GM21381 (cell line): ENCODE data around the gene COX10.
A peak's percentile ranks its signal among the peaks of the same experiment; 100 is the strongest.
"Not testable (repeated sequence)": the region's sequence is repeated elsewhere in the genome, so short reads cannot be mapped to it uniquely, and the experiment has no call there.

Experiments
- ATAC-seq: cut with Tn5 transposase; IDR thresholded peaks from one replicate; pipeline ENCODE4 v1.9.1; 2021; ENCODE audit warnings: mild to moderate bottlenecking, moderate library complexity; ENCODE audit not compliant: unreplicated experiment

Gene COX10

DNA sequence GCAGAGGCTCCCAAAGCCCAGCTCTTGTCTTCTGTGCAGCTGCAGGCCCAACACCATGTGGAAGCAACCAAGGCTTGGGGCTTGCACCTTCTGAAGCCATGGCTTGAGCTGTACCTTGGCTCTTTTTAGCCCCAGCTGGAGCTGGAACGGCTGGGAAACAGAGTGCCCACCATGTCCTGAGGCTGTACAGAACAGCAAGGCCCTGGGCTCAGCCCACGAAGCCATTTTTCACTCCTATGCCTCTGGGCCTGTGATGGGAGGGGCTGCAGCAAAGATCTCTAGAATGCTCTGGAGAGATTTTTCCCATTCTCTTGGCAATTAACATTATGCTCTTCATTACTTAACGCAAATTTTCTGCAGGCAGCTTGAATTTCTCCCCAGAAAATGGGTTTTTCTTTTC lies 99.3 kb downstream of the COX10 start:
- ATAC-seq, result no peak

DNA sequence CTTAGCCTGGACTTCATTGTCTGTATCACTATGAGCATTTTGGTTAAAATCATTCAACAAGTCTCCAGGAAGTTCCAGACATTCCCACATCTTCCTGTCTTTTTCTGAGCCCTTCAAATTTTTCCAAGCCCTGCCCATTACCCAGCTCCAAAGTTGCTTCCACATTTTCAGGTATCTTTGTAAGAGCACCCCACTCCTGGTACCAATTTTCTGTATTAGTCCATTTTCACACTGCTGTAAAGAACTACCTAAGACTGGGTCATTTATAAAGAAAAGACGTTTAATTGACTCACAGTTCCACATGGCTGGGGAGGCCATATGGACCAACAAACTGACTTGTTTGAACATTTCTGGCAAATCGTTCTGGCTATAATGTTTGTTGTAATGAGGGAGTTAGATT lies 100.0 kb downstream of the COX10 start:
- no peak for ATAC-seq

DNA sequence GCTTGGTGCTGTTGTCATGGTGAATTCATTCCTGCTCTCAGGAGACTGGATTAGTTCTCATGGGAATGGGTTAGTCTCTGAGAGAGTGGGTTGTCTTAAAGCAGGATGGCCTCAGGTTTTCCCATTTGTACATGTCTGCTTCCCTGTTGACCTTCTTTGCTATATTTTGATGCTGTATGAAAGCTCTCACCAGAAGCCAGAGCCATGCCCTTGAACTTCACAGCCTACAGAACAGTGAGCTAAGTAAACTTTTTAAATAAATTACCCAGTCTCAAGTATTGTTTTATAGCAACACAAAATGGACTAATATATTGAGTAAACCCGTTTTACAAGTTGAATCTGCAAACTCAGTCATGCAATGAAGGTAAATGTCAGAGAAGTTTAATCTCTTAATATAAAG lies 100.6 kb downstream of the COX10 start:
- ATAC-seq, result no peak

DNA sequence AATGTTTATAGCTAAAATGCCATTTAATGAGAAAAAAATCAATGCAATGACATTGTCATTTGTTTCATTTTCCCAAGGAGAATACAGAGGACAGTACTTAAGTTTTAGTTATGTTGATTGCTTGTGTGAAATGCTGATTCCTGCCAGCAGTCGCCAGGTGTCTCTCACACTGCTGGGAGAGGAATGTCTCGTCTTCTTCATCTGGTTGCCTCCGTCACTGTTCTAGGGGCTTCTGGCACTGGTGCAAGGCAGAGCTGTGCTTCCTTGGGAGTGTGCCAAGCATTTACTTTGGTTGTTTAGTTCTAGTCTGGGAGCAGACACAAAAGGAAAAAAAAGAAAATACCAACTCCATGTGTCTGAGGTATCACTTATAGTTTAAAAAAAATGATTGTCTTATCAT lies 107.7 kb downstream of the COX10 start:
- not testable (repeated sequence) for ATAC-seq

DNA sequence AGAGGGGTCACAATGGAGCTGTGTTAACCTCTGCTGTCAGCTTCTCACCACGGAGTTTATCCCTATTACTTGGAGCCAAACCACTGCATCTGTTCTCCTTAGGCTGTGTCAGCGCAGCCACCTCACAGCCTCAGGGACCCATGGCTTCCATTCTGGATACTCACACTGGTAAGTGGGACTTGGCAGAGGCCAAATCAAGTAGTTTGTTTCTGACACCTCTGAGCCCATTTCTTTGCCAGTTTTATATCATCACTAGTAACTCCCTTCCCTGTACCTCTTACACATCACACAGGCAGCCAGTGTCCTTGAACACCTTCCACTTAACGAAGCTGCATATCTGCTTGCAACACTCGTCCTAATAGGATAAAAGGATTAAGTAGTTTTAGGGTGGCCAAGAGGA lies 108.5 kb downstream of the COX10 start:
- not testable (repeated sequence) for ATAC-seq

DNA sequence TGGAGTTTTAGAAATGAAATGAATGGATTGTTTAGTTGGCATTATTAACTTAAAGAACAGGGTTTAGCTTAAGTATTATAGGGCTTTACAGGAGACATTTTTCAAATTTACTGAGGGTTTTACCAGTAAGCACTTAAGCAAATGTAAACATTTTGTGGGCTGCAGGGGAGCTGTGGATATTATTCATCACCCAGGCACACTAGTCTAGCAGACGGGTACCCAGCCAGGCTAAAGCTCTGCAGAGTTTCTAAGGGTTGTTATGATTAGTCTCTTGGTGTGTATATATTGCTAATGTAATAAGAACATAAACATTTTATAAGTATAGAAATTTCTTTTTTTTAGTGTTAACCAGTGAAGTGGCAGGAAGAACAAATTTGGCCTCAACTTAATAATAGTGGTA lies 110.6 kb downstream of the COX10 start:
- not testable (repeated sequence) for ATAC-seq

DNA sequence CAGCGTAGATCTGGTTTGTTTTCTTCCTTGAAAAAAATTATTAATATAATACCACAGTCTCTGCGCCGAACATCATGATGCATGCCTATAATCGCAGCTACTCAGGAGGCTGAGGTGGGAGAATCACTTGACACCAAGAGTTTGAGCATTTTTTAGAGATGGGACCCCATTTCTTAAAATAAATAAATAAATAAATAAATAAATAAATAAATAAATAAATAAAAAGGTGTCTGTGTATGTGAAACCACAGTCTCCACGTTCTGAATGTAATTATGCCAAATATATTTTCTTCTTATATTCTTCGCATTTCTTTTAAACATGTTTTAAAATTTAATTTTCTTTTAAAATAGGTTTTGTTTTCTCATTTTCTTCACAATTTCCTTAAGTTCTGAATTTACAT lies 112.8 kb downstream of the COX10 start:
- not testable (repeated sequence) for ATAC-seq

DNA sequence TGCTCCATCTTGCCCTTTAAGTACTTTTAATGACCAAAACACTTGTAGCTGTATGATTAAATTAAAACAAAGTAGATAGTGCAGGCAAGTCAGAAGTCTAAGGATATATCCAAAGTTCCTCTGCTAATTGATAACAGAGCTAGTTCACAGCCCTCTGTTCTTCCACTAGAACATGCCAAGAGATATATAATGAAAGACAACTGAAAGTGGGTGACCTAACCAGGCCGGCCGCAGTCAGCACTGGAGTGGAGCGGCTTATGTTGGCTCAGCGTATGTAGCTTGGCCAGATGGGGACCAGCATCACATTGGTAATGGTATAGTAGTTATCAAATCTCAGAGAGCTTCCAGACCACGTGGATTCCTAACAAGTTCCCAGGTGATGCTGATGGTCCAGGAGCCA lies 115.2 kb downstream of the COX10 start:
- ATAC-seq, result not testable (repeated sequence)

DNA sequence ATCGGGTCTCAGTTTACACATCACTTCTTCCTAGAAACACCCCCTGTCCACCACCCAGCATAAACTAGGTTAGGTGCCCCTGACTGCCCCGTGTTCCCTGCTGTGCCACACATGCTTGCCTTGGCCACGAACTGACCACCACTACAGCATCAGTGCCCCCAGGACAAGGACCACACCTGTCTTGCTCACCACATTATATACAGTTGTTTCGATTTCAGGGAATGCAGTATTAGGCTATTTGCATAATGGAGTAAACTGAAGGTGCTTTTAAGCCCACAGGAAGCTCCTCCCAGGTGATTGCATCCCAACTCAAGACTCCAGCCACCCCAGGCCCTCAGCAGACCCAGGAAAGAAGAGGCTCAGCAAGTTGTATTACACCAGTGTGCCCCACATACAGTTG lies 117.1 kb downstream of the COX10 start:
- ATAC-seq, result not testable (repeated sequence)

DNA sequence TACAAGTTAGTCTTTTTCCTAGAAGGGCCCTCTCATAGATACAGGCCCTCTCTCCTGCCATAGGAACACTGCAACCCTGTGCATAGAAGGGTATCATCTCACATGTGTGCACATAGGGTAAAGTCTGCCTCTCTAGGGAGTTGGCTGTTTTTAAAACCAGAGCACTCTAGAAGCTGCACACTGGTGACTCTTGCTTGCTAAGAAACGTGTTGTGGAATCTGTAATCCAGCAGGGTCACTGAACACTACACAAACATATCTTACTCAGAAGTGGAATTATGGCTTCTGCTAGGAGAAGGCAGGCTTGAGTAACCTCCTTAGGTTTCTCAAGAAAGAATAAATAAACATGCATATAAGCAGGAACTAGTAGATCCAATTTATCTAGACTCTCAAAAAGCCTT lies 121.5 kb downstream of the COX10 start:
- not testable (repeated sequence) for ATAC-seq

DNA sequence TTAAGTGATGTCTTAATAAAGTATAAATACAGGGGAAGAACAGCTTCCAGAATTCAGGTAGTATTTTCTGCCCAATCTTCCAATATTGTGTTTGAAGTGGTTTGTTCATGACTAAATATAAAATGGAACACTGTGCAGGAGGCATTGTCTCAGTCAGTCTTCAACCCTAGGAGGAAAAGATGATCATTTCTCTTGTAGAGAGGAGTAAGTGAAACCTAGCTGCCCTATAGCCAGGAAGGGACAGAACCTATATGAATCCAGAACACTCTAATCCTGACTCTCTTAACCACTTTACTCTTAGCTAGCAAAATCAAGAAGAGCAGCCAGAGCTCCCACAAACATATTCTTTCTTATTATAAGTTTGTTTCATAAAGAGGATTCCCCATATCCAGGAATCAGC lies 122.2 kb downstream of the COX10 start:
- ATAC-seq, result not testable (repeated sequence)

DNA sequence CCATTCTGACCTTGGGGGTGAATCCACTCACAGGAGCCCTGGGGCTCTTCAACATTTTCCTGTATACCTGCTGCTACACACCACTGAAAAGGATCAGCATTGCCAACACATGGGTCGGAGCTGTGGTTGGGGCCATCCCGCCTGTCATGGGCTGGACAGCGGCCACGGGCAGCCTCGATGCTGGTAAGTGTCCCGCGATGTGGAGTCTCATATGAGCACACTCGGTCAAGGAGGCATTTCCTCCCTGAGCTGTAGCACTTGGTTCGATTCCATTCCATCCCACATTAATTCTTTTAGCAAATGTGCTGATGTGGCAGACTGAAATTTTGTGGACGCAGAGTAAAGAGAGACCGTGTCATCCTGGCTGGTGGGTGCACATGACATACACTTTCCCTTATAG lies 122.7 kb downstream of the COX10 start:
- not testable (repeated sequence) for ATAC-seq

DNA sequence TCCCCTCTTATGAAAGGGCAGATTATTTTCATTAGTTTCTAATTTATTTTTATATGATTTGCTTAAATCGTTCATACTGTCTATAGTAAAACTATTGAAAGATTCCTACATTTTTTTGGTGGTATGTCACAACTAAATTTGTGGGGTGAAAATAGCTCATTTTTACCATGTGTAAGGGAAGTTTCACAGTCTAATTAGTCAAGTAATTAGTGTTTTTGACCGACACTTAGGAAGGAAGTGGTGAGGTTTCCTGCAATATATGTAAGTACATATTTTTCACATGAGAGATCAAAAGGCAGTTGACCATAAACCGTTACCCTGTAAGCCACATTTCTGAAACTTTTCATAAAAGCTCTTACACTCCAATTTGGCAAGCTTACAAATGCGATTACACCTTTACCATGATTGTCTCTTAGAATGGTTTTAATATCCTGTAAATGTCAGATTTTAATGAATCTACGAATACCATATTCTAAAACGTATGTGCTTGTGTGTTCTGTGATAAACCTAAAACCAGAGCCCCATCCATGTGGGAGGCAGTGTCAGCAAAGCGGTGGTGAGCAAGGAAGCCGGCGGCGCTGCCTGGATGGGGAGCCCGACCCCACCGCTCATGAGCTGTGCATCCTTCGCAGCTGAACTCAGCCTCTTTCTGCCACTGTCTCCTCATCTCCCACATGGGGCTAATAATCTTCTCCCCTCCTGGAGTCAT lies 123.5 kb downstream of the COX10 start:
- ATAC-seq, result peak; percentile 70

DNA sequence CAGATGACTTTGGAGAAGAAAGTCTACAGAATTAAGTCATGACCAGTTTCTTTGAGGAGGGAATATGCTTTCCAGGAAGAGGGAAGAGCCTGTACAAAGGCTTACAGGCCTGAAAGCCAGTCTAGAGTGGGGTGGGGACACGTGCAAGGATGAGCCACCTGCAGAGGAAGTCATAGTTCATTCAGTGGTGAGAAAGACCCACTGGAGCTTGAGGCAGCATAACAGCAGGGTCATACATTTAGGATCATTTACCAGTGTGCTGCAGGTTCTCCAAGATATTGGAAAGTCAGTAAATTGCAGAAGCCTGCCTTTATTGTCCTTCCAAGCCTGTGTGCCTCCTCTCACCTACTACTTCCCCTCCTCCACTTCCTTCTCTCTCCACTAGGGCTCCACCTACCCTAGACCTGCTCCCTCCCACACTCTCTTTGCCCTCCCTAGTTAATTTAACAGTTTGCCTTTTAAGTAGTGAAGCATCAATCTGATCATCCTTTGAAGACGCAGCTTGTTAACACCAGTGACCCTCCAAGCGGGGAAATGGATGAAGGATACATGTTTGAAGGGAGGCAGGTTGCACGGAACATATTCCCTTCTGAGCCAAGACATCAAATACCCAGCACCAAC lies 127.2 kb downstream of the COX10 start:
- ATAC-seq, result no peak

DNA sequence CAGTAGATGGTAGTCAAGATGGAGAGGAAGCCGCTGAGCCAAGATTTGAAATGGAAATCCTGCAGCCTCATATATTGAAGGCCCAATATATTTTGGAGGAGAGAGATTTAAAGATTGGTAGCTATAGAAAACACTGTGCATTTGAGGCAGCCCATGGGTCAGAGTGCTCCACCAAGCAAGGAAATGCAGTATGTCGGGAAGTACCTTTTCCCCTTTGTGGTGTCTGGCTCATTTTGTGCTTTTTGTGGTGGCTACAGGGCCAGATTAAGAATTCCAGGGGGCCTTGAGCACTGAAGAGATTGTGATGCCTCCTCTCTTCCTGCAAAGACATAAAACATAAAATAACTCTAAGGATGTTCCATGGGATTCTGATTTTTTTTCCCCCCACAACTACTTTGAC lies 127.8 kb downstream of the COX10 start:
- ATAC-seq, result no peak

DNA sequence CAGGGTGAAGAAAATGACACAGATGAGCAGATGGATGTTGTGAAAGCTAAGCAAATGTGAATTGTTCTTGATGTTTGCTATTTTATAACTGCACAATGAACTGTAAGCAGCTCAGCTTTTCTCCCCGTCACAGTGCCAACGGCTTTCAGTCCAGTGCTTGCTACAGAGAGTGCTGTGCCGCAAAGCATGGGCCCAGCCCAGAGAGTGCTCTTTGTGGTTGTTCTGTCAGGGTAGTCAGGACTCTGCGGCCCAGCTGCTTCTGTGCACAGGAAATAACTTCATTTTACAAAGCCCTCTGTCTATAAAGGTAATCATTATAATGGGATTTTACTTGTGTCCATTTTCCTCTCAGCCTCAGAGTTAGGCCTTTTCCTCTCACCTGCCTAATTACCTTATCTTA lies 128.3 kb downstream of the COX10 start:
- ATAC-seq, result no peak

DNA sequence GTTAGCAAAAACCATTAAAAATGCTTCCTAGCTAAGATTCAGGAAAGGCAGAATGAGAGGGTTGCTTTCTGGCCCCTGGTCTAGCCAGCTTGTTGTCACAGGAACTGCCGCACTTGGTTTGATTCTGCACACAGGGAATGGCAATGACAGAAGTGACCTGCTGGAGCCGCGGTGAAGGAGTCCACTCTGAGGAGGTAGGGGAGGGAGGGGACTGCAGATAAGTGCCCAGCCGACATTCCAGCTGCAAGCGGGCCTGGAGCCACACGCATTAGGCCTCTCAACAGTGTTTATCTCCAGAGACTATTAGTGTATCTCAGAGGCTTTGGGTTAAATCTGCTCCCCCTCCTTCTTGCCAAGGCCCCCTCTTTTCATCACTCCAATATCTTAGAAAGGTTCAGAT lies 128.7 kb downstream of the COX10 start:
- no peak for ATAC-seq

DNA sequence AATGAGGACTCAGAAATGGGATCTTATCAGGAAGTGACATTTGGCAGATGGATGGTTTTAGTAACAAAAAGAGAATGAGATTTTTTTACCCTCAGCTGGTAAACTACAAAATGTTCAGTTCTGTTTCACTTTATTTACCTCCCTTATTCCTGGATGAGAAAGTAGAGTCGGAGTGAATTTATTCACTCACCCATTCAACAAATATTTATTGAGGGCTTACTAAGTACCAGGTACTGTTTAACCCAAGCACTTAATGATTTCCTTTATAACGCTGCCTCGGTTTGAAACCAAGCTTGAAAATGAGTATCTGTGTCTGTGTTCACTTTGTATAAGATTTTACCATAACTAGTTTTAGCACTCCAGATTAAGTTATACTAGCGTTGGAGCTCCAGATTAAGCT lies 129.3 kb downstream of the COX10 start:
- no peak for ATAC-seq

DNA sequence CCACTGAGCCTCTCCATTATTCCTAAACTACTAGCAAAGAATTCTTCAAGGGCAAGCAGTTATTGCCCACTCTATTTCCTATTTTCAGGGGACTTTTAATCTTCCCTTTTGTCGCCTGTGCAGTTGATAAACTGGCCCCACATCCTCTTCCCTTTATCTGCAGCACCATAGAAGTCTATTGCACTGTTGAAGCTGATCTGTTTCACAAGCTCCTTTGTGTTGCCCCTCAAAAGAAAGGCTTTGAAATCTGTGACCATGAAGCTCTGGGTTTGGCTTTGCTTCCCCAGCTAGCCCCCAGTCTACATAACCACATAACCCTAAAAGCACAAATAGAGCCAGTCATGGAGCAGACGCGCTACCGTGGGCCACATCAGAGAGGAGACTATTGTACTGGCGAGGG lies 130.3 kb downstream of the COX10 start:
- ATAC-seq, result no peak

DNA sequence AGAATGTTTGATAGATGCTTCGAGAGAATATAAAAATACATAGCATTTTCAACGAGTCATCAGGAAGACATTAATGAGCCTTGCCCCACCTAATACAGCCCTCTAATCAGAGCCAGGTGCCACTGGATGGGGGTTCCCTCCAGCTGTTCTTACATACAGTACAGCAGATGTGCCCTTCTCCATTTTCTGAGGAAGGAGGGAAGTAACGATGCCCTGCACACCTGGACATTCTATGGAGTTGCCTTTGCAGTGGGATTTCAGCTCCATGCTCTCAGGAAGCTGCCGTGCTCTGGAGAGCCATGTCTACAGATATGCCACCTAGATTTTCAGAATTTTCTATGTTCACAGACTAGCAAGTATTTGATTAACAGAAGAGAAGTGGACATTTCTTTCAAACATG lies 131.1 kb downstream of the COX10 start:
- no peak for ATAC-seq

DNA sequence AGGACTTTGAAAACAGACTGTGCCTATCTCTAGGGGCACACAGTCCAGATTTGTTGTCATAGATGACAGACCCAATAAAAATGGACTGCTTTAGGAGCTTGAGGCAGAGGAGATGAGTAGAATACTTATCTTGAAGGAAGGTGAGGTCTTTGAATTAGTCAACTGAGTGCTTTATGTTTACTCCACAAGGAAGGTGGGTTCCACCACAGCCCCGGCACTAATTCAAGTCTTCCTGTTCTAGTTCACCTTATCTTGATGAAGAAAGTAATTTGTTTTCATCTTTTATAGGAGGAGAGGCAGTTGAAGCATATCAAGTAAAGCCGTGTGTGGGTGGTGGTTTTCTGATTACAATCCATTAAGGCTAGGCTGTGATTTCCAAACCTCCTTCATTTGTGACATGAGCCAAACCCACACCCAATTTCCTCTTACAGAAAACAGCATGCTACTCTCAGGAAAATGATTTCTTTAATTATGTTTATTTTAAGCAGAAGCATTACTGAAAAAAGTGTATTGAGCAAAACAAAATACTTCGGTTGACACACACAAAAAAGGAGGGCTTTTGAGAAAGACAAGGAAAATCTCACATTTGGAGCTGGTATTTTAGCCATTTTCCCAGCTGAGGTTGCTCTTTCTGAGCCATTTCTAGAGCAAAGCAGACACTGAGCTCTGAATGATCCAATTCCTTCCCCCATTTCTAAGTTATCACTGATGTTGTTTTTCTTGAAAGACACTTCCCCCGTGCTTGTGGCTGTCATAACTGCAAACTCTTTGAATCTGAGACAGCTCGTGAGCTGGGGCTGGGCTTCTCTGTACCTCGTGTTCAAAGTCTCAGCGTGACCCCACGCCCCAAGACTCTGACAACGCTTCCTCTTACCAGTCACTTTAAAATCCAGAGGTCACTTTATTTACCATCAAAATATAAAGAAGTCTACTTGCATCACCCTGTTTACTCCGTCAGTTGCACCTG lies 132.0 kb downstream of the COX10 start:
- ATAC-seq, result no peak

DNA sequence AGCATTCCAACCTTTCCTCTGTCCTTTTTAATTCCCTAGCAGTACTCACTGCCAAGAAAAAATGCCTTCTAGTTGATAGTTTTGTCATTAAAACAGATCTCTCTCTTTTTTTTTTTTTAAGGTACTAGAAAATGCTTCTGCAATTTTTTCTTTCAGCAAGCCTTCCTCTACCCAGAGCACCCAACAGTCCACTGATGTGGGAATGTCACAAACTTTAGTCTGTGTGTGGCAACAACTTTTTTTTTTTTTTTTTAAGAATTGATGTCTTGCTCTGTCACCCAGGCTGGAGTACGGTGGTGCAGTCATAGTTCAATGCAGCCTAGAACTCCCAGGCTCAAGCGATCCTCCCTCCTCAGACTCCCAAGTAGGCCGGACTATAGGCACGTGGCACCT lies 132.7 kb downstream of the COX10 start:
- ATAC-seq, result no peak
